Smooth muscle cell (in vitro differentiated cells): ENCODE data around the gene OR1F1. TPM values are rescaled to one million over a fixed set of nuclear protein-coding genes. Genes with fewer than 3 reads are reported as not detected.
A peak's percentile ranks its signal among the peaks of the same experiment; 100 is the strongest.
"Not testable (repeated sequence)": the region's sequence is repeated elsewhere in the genome, so short reads cannot be mapped to it uniquely, and the experiment has no call there.

Source experiments
- DNase-seq: peaks from one replicate; lab custom pipeline; 2025; ENCODE audit not compliant: unreplicated experiment; lab: John Stamatoyannopoulos, UW
- H2AFZ ChIP-seq: fragments of 200-600 bp; sonication (generic); 2 replicates; pipeline ENCODE4 v1.6.0; 2016; ENCODE audit warnings: antibody characterized with exemption, low read depth, mild to moderate bottlenecking
- H3F3A ChIP-seq: fragments of 200-600 bp; sonication (generic); 2 replicates; pipeline ENCODE4 v1.6.0; 2017; ENCODE audit warnings: antibody characterized with exemption, low read depth
- H3K27ac ChIP-seq: fragments of 200-600 bp; sonication (generic); 2 replicates; pipeline ENCODE4 v1.5.1; 2016; ENCODE audit warnings: low read depth, mild to moderate bottlenecking
- H3K27me3 ChIP-seq: fragments of 200-600 bp; sonication (generic); 2 replicates; pipeline ENCODE4 v1.6.1; 2016; ENCODE audit warnings: low read depth, mild to moderate bottlenecking
- H3K36me3 ChIP-seq: fragments of 200-600 bp; sonication (generic); 2 replicates; pipeline ENCODE4 v1.5.1; 2016; ENCODE audit warnings: low read depth
- H3K4me1 ChIP-seq: fragments of 200-600 bp; sonication (generic); 2 replicates; pipeline ENCODE4 v1.5.1; 2016; ENCODE audit warnings: low read depth
- H3K4me2 ChIP-seq: fragments of 200-600 bp; sonication (generic); 2 replicates; pipeline ENCODE4 v1.6.0; 2016; ENCODE audit warnings: mild to moderate bottlenecking
- H3K4me3 ChIP-seq: fragments of 200-600 bp; sonication (generic); 2 replicates; pipeline ENCODE4 v1.5.1; 2016; ENCODE audit warnings: mild to moderate bottlenecking
- H3K79me2 ChIP-seq: fragments of 200-600 bp; sonication (generic); 2 replicates; pipeline ENCODE4 v1.6.0; 2016; ENCODE audit warnings: low read depth, mild to moderate bottlenecking
- H3K9ac ChIP-seq: fragments of 200-600 bp; sonication (generic); 2 replicates; pipeline ENCODE4 v1.6.0; 2016; ENCODE audit warnings: low read depth
- H3K9me3 ChIP-seq: fragments of 200-600 bp; sonication (generic); replicated peaks from 2 replicates; pipeline ENCODE4 v1.5.1; 2016; ENCODE audit warnings: low read depth
- H4K20me1 ChIP-seq: fragments of 200-600 bp; sonication (generic); 2 replicates; pipeline ENCODE4 v1.6.0; 2016; ENCODE audit warnings: low read depth
- WGBS: methylation state at CpG from one replicate; pipeline ENCODE4 v1.1.7; 2016; ENCODE audit warnings: low lambda C conversion rate; 5-methylcytosine and 5-hydroxymethylcytosine counted together
- polyA plus RNA-seq: library from polyadenylated mRNA; unstranded; fragments of >200 nt; fragmentation: Nextera tagmentation; extraction: Ambion mirVana; gene quantifications from 2 replicates; pipeline ENCODE4 v1.2.1, GENCODE V29; 2016
- total RNA-seq: library from RNA; depleted of rRNA; stranded (reverse); fragments of >200 nt; gene quantifications from 2 replicates; pipeline ENCODE4 v1.2.3, GENCODE V29; 2014
- TF ChIP-seq, protein P1 (sequence below): fragments of 200-600 bp; sonication (generic); IDR thresholded peaks from 2 replicates; pipeline ENCODE4 v1.5.1; 2017; ENCODE audit warnings: borderline replicate concordance, mild to moderate bottlenecking, antibody characterized with exemption; ENCODE audit not compliant: insufficient read depth, poor library complexity, severe bottlenecking

OR1F1 gene
- total and polyA plus RNA-seq, 2 experiments from 2014 or later = not detected

DNA sequence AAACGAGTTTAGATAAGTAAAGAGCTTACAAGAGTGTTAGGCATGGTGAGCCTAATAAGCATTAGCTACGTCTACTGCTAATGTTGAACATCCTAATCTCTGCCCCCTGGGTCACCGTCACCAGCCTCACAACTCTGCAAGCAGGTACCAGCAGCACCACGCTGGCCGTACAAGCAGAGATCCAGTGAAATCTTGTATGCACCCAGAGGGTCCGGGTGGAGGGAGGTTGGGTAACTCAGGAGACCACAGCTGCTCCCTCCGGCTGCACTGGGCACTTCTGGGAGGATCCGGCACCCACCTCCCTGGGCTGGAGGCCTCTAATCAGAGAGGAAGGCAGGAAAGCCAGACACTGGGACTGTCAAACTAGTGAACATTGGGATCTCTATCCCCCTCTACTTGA, 8.4 kb upstream of the OR1F1 start:
- H2AFZ ChIP-seq = no peak overlapping the region
- H3K4me1 ChIP-seq = peaks cover 7% of the 10 kb centered on the region
- TF ChIP-seq, protein P1, sequence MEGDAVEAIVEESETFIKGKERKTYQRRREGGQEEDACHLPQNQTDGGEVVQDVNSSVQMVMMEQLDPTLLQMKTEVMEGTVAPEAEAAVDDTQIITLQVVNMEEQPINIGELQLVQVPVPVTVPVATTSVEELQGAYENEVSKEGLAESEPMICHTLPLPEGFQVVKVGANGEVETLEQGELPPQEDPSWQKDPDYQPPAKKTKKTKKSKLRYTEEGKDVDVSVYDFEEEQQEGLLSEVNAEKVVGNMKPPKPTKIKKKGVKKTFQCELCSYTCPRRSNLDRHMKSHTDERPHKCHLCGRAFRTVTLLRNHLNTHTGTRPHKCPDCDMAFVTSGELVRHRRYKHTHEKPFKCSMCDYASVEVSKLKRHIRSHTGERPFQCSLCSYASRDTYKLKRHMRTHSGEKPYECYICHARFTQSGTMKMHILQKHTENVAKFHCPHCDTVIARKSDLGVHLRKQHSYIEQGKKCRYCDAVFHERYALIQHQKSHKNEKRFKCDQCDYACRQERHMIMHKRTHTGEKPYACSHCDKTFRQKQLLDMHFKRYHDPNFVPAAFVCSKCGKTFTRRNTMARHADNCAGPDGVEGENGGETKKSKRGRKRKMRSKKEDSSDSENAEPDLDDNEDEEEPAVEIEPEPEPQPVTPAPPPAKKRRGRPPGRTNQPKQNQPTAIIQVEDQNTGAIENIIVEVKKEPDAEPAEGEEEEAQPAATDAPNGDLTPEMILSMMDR = no peak
- H3K9me3 ChIP-seq = no peaks in the 10 kb centered on the region
- no peak overlapping the region for H3K4me2 ChIP-seq
- H3K36me3 ChIP-seq = no peaks in the 10 kb centered on the region
- H3K79me2 ChIP-seq = no peaks in the 10 kb centered on the region
- 88% methylated on average over 8 of the region's 8 CpGs for WGBS
- H4K20me1 ChIP-seq = no peaks in the 10 kb centered on the region
- H3K9ac ChIP-seq = no peak overlapping the region
- no peaks in the 10 kb centered on the region for H3F3A ChIP-seq
- no peak overlapping the region for H3K27ac ChIP-seq
- no peak overlapping the region for H3K4me3 ChIP-seq
- peaks cover 88% of the 10 kb centered on the region for H3K27me3 ChIP-seq
- no peak for DNase-seq

DNA sequence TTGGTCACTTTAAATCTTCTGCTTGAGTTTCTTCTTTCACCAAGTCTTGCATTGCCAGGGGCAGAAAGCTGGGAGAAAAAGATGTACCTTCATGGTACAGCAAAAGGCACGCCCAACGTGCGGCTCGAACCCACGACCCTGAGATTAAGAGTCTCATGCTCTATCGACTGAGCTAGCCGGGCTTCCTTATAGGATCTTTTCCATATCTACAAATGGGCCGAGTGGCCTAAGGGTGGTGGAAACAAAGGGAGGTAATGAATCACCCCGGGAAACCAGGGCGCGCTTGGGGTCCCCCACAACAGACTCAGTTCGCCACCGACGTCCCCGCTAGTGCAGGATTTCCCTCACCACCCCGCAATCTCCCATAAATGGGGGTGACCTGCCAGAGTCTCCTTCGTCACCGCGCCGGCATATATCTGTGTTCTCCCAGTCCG, 7.5 kb upstream of the OR1F1 start:
- TF ChIP-seq, protein P1 = no peak
- Histone ChIP-seq H3K27me3 (peaks cover 79% of the 10 kb centered on the region), H3F3A (no peaks in the 10 kb centered on the region), H3K36me3 (no peaks in the 10 kb centered on the region), H3K9ac (no peak overlapping the region), H3K4me1 (peaks cover 7% of the 10 kb centered on the region), H3K9me3 (no peaks in the 10 kb centered on the region), H3K4me2 (no peak overlapping the region), H3K27ac (no peak overlapping the region), H3K4me3 (no peak overlapping the region), H2AFZ (no peak overlapping the region), H4K20me1 (no peaks in the 10 kb centered on the region), H3K79me2 (no peaks in the 10 kb centered on the region)
- 6% methylated on average over 21 of the region's 21 CpGs for WGBS
- no peak for DNase-seq

DNA sequence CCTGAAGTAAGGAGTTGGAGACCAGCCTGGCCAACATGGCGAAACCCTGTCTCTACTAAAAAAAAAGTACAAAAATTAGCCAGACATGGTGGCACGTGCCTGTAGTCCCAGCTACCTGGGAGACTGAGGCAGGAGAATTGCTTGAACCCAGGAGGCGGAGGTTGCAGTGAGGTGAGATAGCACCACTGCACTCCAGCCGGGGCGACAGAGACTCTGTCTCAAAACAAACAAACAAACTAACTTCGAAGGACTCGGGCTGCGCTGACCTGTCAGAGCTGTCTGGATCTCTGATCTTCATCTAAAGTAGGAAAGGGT, 5.8 kb upstream of the OR1F1 start:
- 27% methylated on average over 8 of the region's 8 CpGs for WGBS
- peaks cover 63% of the 10 kb centered on the region for H3K27me3 ChIP-seq
- H3K4me2 ChIP-seq = peak overlapping the region; percentile 95
- not testable (repeated sequence) for H3K4me1 ChIP-seq, H3K9ac ChIP-seq, H2AFZ ChIP-seq, H4K20me1 ChIP-seq, DNase-seq, H3K9me3 ChIP-seq, H3K36me3 ChIP-seq, H3K79me2 ChIP-seq, H3F3A ChIP-seq, H3K27ac ChIP-seq
- H3K4me3 ChIP-seq = peak overlapping the region; percentile 44

DNA sequence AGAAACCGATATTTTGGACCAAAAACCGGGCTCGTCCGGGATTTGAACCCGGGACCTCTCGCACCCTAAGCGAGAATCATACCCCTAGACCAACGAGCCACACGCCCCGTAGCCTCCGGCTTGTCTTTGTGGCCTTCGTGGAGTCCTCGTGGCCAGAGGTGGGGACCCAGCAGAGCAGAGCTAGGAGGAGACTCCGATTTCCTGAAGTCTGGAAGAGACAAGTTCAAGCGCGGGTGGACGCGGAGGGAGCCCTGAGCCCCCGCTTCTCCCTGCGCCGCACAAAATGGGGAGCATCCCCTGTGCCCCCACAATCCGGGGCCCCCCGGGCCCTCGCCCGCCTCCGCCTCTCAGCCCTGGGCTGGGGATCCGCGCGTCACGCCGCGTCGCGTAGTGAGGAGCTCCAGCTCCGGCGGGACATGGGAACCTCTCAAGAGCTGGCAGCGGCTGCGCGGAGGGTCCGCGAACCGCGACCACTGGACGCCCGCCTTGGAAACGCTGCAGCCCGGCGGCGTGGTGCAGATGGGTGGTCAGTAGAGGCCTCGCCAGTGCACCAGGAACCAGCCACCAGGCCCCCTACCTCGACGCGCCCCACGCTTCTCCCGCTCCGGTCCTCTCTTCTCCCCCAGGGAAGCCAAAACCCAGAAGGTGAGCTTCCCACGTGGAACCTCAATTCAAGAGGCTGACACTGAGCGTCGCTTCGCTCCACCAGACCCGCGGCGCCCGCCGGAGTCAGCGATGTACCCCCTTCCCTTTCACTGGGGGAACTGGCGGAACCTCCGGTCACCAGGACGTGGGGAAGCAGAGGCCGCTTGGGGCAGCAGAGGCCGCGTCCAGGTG, 5.2 kb upstream of the OR1F1 start:
- WGBS = 1% methylated on average over 49 of the region's 72 CpGs
- no peaks in the 10 kb centered on the region for H3K9me3 ChIP-seq
- TF ChIP-seq, protein P1 = peak; percentile 13
- H3K79me2 ChIP-seq = no peaks in the 10 kb centered on the region
- no peaks in the 10 kb centered on the region for H3K36me3 ChIP-seq
- peaks cover 57% of the 10 kb centered on the region for H3K27me3 ChIP-seq
- no peaks in the 10 kb centered on the region for H3F3A ChIP-seq
- peak overlapping the region; percentile 95 for H3K4me2 ChIP-seq
- H3K4me1 ChIP-seq = peaks cover 7% of the 10 kb centered on the region
- DNase-seq = no peak
- H3K4me3 ChIP-seq = peak overlapping the region; percentile 44
- H2AFZ ChIP-seq = peak overlapping the region; percentile 85
- H4K20me1 ChIP-seq = no peaks in the 10 kb centered on the region
- no peak overlapping the region for H3K9ac ChIP-seq
- H3K27ac ChIP-seq = no peak overlapping the region
